ENCODE results near the gene PPM1H.

- TF ChIP-seq EZH2 (IDR thresholded peaks at IDR 0.05; ENCODE audit: borderline replicate concordance, low read depth, low read length, severe bottlenecking): no peak
- TF ChIP-seq, protein P1, sequence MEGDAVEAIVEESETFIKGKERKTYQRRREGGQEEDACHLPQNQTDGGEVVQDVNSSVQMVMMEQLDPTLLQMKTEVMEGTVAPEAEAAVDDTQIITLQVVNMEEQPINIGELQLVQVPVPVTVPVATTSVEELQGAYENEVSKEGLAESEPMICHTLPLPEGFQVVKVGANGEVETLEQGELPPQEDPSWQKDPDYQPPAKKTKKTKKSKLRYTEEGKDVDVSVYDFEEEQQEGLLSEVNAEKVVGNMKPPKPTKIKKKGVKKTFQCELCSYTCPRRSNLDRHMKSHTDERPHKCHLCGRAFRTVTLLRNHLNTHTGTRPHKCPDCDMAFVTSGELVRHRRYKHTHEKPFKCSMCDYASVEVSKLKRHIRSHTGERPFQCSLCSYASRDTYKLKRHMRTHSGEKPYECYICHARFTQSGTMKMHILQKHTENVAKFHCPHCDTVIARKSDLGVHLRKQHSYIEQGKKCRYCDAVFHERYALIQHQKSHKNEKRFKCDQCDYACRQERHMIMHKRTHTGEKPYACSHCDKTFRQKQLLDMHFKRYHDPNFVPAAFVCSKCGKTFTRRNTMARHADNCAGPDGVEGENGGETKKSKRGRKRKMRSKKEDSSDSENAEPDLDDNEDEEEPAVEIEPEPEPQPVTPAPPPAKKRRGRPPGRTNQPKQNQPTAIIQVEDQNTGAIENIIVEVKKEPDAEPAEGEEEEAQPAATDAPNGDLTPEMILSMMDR (IDR thresholded peaks at IDR 0.05; ENCODE audit: borderline replicate concordance, extremely low read depth, low read length, poor library complexity, severe bottlenecking): no peak
Measured at GRCh38 chr12:62691309-62691708, 243.6 kb downstream of the PPM1H start.
